Kidney (tissue), 14 donors: ENCODE measurements around the gene TNFAIP8L3. TPM values are rescaled to one million over a fixed set of nuclear protein-coding genes. Genes with fewer than 3 reads are reported as not detected.
A peak's percentile ranks its signal among the peaks of the same experiment; 100 is the strongest.

Source experiments
- DNase-seq, 5 donors: peaks; one replicate each; pipeline ENCODE4 v3.0.0-alpha.2; 2013 to 2020
- FAIRE-seq: peaks from 2 replicates; lab custom pipeline; 2012; peaks lifted over from hg19 to GRCh38; lab: Jason Lieb, UNC
- H3K27ac ChIP-seq, 2 donors: one replicate each; pipeline ENCODE4 v1.7.0; 2013; ENCODE audit warnings: low read depth in 2 of 2, low read length in 2 of 2, inconsistent platforms in 1 of 2
- H3K27me3 ChIP-seq: one replicate; pipeline ENCODE4 v1.7.1; 2013; ENCODE audit warnings: low read length, inconsistent platforms; ENCODE audit not compliant: control insufficient read depth, insufficient read depth
- H3K36me3 ChIP-seq, 3 donors: one replicate each; pipeline versions ENCODE4 v1.7.0 to v1.7.1; 2013; ENCODE audit warnings: low read length in 3 of 3, control low read depth in 1 of 3, inconsistent platforms in 1 of 3; ENCODE audit not compliant: insufficient read depth in 3 of 3, control insufficient read depth in 2 of 3
- H3K4me1 ChIP-seq, 3 donors: one replicate each; pipeline versions ENCODE4 v1.7.0 to v1.7.1; 2013; ENCODE audit warnings: low read length in 3 of 3, inconsistent platforms in 1 of 3, low read depth in 1 of 3; ENCODE audit not compliant: control insufficient read depth in 2 of 3, insufficient read depth in 2 of 3
- H3K4me3 ChIP-seq, 3 donors: one replicate each; pipeline versions ENCODE4 v1.7.0 to v1.8.1; 2013; ENCODE audit warnings: low read length in 3 of 3, control low read depth in 1 of 3, inconsistent platforms in 1 of 3
- H3K9ac ChIP-seq, 3 donors: one replicate each; pipeline versions ENCODE4 v1.7.0 to v1.7.1; 2013; ENCODE audit warnings: low read length in 3 of 3, control low read depth in 1 of 3, inconsistent platforms in 1 of 3
- H3K9me3 ChIP-seq, 3 donors: one replicate each; pipeline versions ENCODE4 v1.7.0 to v1.7.1; 2013; ENCODE audit warnings: low read length in 3 of 3, control low read depth in 1 of 3, inconsistent platforms in 1 of 3; ENCODE audit not compliant: control insufficient read depth in 2 of 3, insufficient read depth in 1 of 3
- CTCF ChIP-seq: IDR thresholded peaks from 3 replicates; pipeline ENCODE4 v1.5.1; 2012; ENCODE audit warnings: mild to moderate bottlenecking, moderate library complexity, borderline replicate concordance; ENCODE audit not compliant: insufficient read depth; ENCODE audit errors: extremely low read depth
- intact Hi-C: fragments of 100-400 bp; cut with DNase I; formaldehyde crosslinking; loops from one replicate; pipeline ENCODE4 v1.11.1; 2022
- polyA plus RNA-seq: library from polyadenylated mRNA; stranded (reverse); fragments of 350-450 nt; fragmentation: Illumina TruSeq; extraction: RNeasy Lipid Tissue Mini Kit (QIAGEN cat#74804); gene quantifications from one replicate; pipeline ENCODE4 v1.2.3, GENCODE V29; 2014; ENCODE audit warnings: low read depth, low replicate concordance; ENCODE audit not compliant: insufficient read depth
- total RNA-seq: library from RNA; stranded (reverse); fragmentation: NEBNext Ultra II Directional; extraction: Animal tissue kit (Norgen Biotek cat#: 25700); gene quantifications from one replicate; pipeline ENCODE4 v1.2.1, GENCODE V29; 2021
- donor health status: control.
- donor health status: control.
- donor health status: control.
- donor health status: control.
- donor health status: control.
- donor health status: DM: yes; HTN: yes; CAD: no.
- donor health status: Normal renal cell carcinoma (clear cell type).

Gene TNFAIP8L3
- total and polyA plus RNA-seq, 2 donors from 2014 or later, result 2.4 to 8.9 TPM

- no peak for TF ChIP-seq CTCF
- Histone ChIP-seq H3K4me1 (peaks cover 0 to 6% (median 3%) of the 10 kb centered on the region in 3 donors), H3K27ac (no peak overlapping the region), H3K9me3 (no peaks in the 10 kb centered on the region), H3K4me3 (no peak overlapping the region), H3K9ac (no peak overlapping the region), H3K27me3 (no peaks in the 10 kb centered on the region), H3K36me3 (no peaks in the 10 kb centered on the region)
- DNase-seq, result no peak
- no peak for FAIRE-seq
- intact Hi-C loops, result no loop called here
Observed at GRCh38 chr15:51046016-51046415, 48.7 kb downstream of the TNFAIP8L3 start.

- FAIRE-seq, result no peak
- no peaks in the 10 kb centered on the region for H3K36me3 ChIP-seq
- intact Hi-C loops, result no loop called here
- H3K9me3 ChIP-seq, result no peaks in the 10 kb centered on the region
- no peak overlapping the region for H3K4me3 ChIP-seq
- H3K4me1 ChIP-seq, result peaks cover 0 to 6% (median 3%) of the 10 kb centered on the region in 3 donors
- TF ChIP-seq CTCF, result no peak
- no peak for DNase-seq
- H3K27ac ChIP-seq, result peak overlapping the region in 1 of 2 donors; percentile 3
- no peaks in the 10 kb centered on the region for H3K27me3 ChIP-seq
- H3K9ac ChIP-seq, result no peak overlapping the region
Observed at GRCh38 chr15:51044037-51044727, 50.5 kb downstream of the TNFAIP8L3 start.

- no peaks in the 10 kb centered on the region for H3K27me3 ChIP-seq
- FAIRE-seq (no peak), DNase-seq (no peak)
- no peaks in the 10 kb centered on the region for H3K36me3 ChIP-seq
- H3K4me3 ChIP-seq, result no peak overlapping the region
- H3K4me1 ChIP-seq, result no peaks in the 10 kb centered on the region
- H3K9ac ChIP-seq, result no peak overlapping the region
- no peaks in the 10 kb centered on the region for H3K9me3 ChIP-seq
- intact Hi-C loops, result no loop called here
- TF ChIP-seq CTCF, result no peak
- H3K27ac ChIP-seq, result no peak overlapping the region
Observed at GRCh38 chr15:51038974-51039319, 55.8 kb downstream of the TNFAIP8L3 start.
